ENCODE results near the gene TMEM242.
A peak's percentile ranks its signal among the peaks of the same experiment; 100 is the strongest.

Gene TMEM242

GRCh38 chr6:157265635-157266034, 57.7 kb downstream of the TMEM242 start:
- no peak overlapping the region for H3K4me3 ChIP-seq (ENCODE audit: severe bottlenecking)
- H3K27me3 ChIP-seq (ENCODE audit: insufficient read depth, poor library complexity, severe bottlenecking), result no peaks in the 10 kb centered on the region
- ATAC-seq (ENCODE audit: low read depth) (no peak), DNase-seq (ENCODE audit: low spot score) (peak; percentile 19)
- H3K36me3 ChIP-seq (ENCODE audit: low read depth), result no peaks in the 10 kb centered on the region
- no peaks in the 10 kb centered on the region for H3K9me3 ChIP-seq (ENCODE audit: severe bottlenecking)
- no peak overlapping the region for H3K27ac ChIP-seq (ENCODE audit: poor library complexity, severe bottlenecking)
- no peaks in the 10 kb centered on the region for H3K4me1 ChIP-seq (ENCODE audit: insufficient read depth, poor library complexity, severe bottlenecking)
- TF ChIP-seq CTCF (IDR thresholded peaks at IDR 0.05; ENCODE audit: poor library complexity, severe bottlenecking), result no peak

GRCh38 chr6:157265186-157265585, 58.1 kb downstream of the TMEM242 start:
- ATAC-seq (ENCODE audit: low read depth) (no peak), DNase-seq (ENCODE audit: low spot score) (no peak)
- no peaks in the 10 kb centered on the region for H3K36me3 ChIP-seq (ENCODE audit: low read depth)
- no peak overlapping the region for H3K4me3 ChIP-seq (ENCODE audit: severe bottlenecking)
- no peak overlapping the region for H3K27ac ChIP-seq (ENCODE audit: poor library complexity, severe bottlenecking)
- H3K27me3 ChIP-seq (ENCODE audit: insufficient read depth, poor library complexity, severe bottlenecking), result no peaks in the 10 kb centered on the region
- no peaks in the 10 kb centered on the region for H3K4me1 ChIP-seq (ENCODE audit: insufficient read depth, poor library complexity, severe bottlenecking)
- H3K9me3 ChIP-seq (ENCODE audit: severe bottlenecking), result no peaks in the 10 kb centered on the region
- TF ChIP-seq CTCF (IDR thresholded peaks at IDR 0.05; ENCODE audit: poor library complexity, severe bottlenecking), result no peak

- Histone ChIP-seq H3K36me3 (ENCODE audit: low read depth) (no peaks in the 10 kb centered on the region), H3K4me3 (ENCODE audit: severe bottlenecking) (no peak overlapping the region), H3K27ac (ENCODE audit: poor library complexity, severe bottlenecking) (no peak overlapping the region), H3K9me3 (ENCODE audit: severe bottlenecking) (no peaks in the 10 kb centered on the region), H3K4me1 (ENCODE audit: insufficient read depth, poor library complexity, severe bottlenecking) (no peaks in the 10 kb centered on the region), H3K27me3 (ENCODE audit: insufficient read depth, poor library complexity, severe bottlenecking) (no peaks in the 10 kb centered on the region)
- ATAC-seq (ENCODE audit: low read depth), result no peak
- no peak for TF ChIP-seq CTCF (IDR thresholded peaks at IDR 0.05; ENCODE audit: poor library complexity, severe bottlenecking)
- no peak for DNase-seq (ENCODE audit: low spot score)
These were observed 58.6 kb downstream of the TMEM242 start for GRCh38 chr6:157264701-157265100.

GRCh38 chr6:157263881-157264397, 59.4 kb downstream of the TMEM242 start:
- no peaks in the 10 kb centered on the region for H3K27me3 ChIP-seq (ENCODE audit: insufficient read depth, poor library complexity, severe bottlenecking)
- no peak overlapping the region for H3K4me3 ChIP-seq (ENCODE audit: severe bottlenecking)
- H3K9me3 ChIP-seq (ENCODE audit: severe bottlenecking), result no peaks in the 10 kb centered on the region

More at GRCh38 chr6:157263881-157264397, 59.4 kb downstream of the TMEM242 start:
- Histone ChIP-seq H3K4me1 (ENCODE audit: insufficient read depth, poor library complexity, severe bottlenecking) (no peaks in the 10 kb centered on the region), H3K27ac (ENCODE audit: poor library complexity, severe bottlenecking) (no peak overlapping the region), H3K36me3 (ENCODE audit: low read depth) (no peaks in the 10 kb centered on the region)
- no peak for DNase-seq (ENCODE audit: low spot score)
- ATAC-seq (ENCODE audit: low read depth), result no peak
- TF ChIP-seq CTCF (IDR thresholded peaks at IDR 0.05; ENCODE audit: poor library complexity, severe bottlenecking), result no peak

Measured in RWPE2 (cell line).